Ovary (tissue), 9 donors: ENCODE data around the gene DNAJB11. TPM values are rescaled to one million over a fixed set of nuclear protein-coding genes. Genes with fewer than 3 reads are reported as not detected.

Experiments used
- DNase-seq, 5 donors: peaks; one replicate each; pipeline ENCODE4 v3.0.0-alpha.2; 2019 to 2020
- H3K27ac ChIP-seq, 2 donors: fragments of 200-600 bp; one replicate each; pipeline versions ENCODE4 v1.5.1 to v1.8.0; 2019 to 2022
- H3K27me3 ChIP-seq: fragments of 200-600 bp; one replicate; pipeline ENCODE4 v1.8.0; 2022
- H3K36me3 ChIP-seq: fragments of 200-600 bp; sonication (generic); one replicate; pipeline ENCODE4 v1.5.1; 2019
- H3K4me1 ChIP-seq: one replicate; pipeline ENCODE4 v1.8.1; 2013; ENCODE audit warnings: mild to moderate bottlenecking, moderate library complexity; ENCODE audit not compliant: insufficient read depth
- H3K4me3 ChIP-seq: fragments of 200-600 bp; sonication (generic); one replicate; pipeline ENCODE4 v1.5.1; 2017
- H3K9me3 ChIP-seq, 2 donors: fragments of 200-600 bp in 1 of 2; sonication (generic) in 1 of 2; one replicate each; pipeline versions ENCODE4 v1.5.1 to v1.8.1; 2013 to 2019; ENCODE audit warnings: mild to moderate bottlenecking in 1 of 2, moderate library complexity in 1 of 2
- CTCF ChIP-seq, 3 donors: fragments of 450-650 bp in 2 of 3; fragments of 200-600 bp in 1 of 3; IDR thresholded peaks; one replicate each; pipeline versions ENCODE4 v1.5.1 to v1.8.0; 2016 to 2022; ENCODE audit warnings: antibody characterized with exemption in 3 of 3, mild to moderate bottlenecking in 1 of 3
- EP300 ChIP-seq: sonication (generic); formaldehyde crosslinking; IDR thresholded peaks from one replicate; pipeline ENCODE4 v1.6.1; 2017; ENCODE audit warnings: antibody characterized with exemption
- POLR2A ChIP-seq: fragments of 450-650 bp; IDR thresholded peaks from one replicate; pipeline ENCODE4 v1.6.1; 2017; ENCODE audit warnings: antibody characterized with exemption, mild to moderate bottlenecking, moderate library complexity
- WGBS, 3 donors: extraction: QIAGEN DNeasy Blood & Tissue Kit in 1 of 3; methylation state at CpG; one replicate each; pipeline versions ENCODE4 v1.1.5 to v1.1.7; 2013 to 2017; 5-methylcytosine and 5-hydroxymethylcytosine counted together
- intact Hi-C, 4 donors: fragments of 100-400 bp; cut with DNase I; formaldehyde crosslinking; loops; one replicate each; pipeline versions ENCODE4 v1.11.0 to v1.15.1; 2022 to 2023
- polyA plus RNA-seq, 2 donors: library from polyadenylated mRNA; stranded (reverse); fragments of 200-250 nt in 1 of 2; fragments of 350-450 nt in 1 of 2; fragmentation: Illumina TruSeq in 1 of 2; extraction: RNeasy Lipid Tissue Mini Kit (QIAGEN cat#74804) in 1 of 2; gene quantifications; one replicate each; pipeline ENCODE4 v1.2.3, GENCODE V29; 2013 to 2014
- total RNA-seq, 7 donors: library from RNA; depleted of rRNA in 2 of 7; stranded (reverse); fragments of >200 nt in 2 of 7; fragmentation: NEBNext Ultra II Directional in 3 of 7; extraction: Animal tissue kit (Norgen Biotek cat#: 25700) in 3 of 7; gene quantifications; one replicate each; pipeline versions ENCODE4 v1.1.0 to v1.2.4, GENCODE V29; 2016 to 2023
- donor health status: DM: no; HTN: no; CAD: no; lungs with moderate emphysema.
- donor health status: DM: no; HTN: no; CAD: no.
- donor health status: Bipolar disorder and iron deficiency.
- donor health status: DM: yes; HTN: yes; CAD: no.
- donor health status: DM: no; HTN: no; CAD: no.
- donor health status: DM: yes; HTN: yes; CAD: no.

The DNAJB11 gene
- total and polyA plus RNA-seq, 9 donors, result 17.7 to 38.2 (median 23.8) TPM

- Histone ChIP-seq H3K27me3 (no peaks in the 10 kb centered on the region), H3K4me1 (no peaks in the 10 kb centered on the region), H3K27ac (no peak overlapping the region), H3K9me3 (no peaks in the 10 kb centered on the region), H3K36me3 (no peaks in the 10 kb centered on the region), H3K4me3 (no peak overlapping the region)
- intact Hi-C loops, result no loop called here
- no peak for DNase-seq
- 49 to 61% (median 56%) methylated on average over 5 of the region's 5 CpGs for WGBS, 3 donors
- no peak for TF ChIP-seq EP300
- no peak for TF ChIP-seq CTCF (IDR thresholded peaks at IDR 0.05)
- TF ChIP-seq POLR2A, result no peak
These were observed 19.5 kb downstream of the DNAJB11 start for GRCh38 chr3:186589856-186590579.

GRCh38 chr3:186590580-186591295, 20.2 kb downstream of the DNAJB11 start:
- intact Hi-C loops, result no loop called here
- Histone ChIP-seq H3K36me3 (no peaks in the 10 kb centered on the region), H3K27ac (no peak overlapping the region), H3K27me3 (no peaks in the 10 kb centered on the region), H3K9me3 (no peaks in the 10 kb centered on the region), H3K4me3 (no peak overlapping the region), H3K4me1 (no peaks in the 10 kb centered on the region)
- 65 to 76% (median 69%) methylated on average over 7 of the region's 7 CpGs for WGBS, 3 donors
- no peak for DNase-seq
- no peak for TF ChIP-seq CTCF (IDR thresholded peaks at IDR 0.05)

GRCh38 chr3:186592682-186593081, 22.2 kb downstream of the DNAJB11 start:
- Histone ChIP-seq H3K4me3 (no peak overlapping the region), H3K27me3 (no peaks in the 10 kb centered on the region), H3K4me1 (no peaks in the 10 kb centered on the region), H3K9me3 (no peaks in the 10 kb centered on the region), H3K27ac (no peak overlapping the region), H3K36me3 (no peaks in the 10 kb centered on the region)
- WGBS, 3 donors, result 91 to 93% (median 93%) methylated on average over 4 of the region's 4 CpGs
- TF ChIP-seq EP300 (no peak), POLR2A (no peak), CTCF (IDR thresholded peaks at IDR 0.05) (no peak)
- intact Hi-C loops, result no loop called here
- no peak for DNase-seq

GRCh38 chr3:186593862-186594261, 23.3 kb downstream of the DNAJB11 start:
- Histone ChIP-seq H3K27me3 (no peaks in the 10 kb centered on the region), H3K4me3 (no peak overlapping the region), H3K36me3 (no peaks in the 10 kb centered on the region), H3K27ac (no peak overlapping the region), H3K9me3 (no peaks in the 10 kb centered on the region), H3K4me1 (no peaks in the 10 kb centered on the region)
- TF ChIP-seq CTCF (IDR thresholded peaks at IDR 0.05), result no peak
- TF ChIP-seq POLR2A, result no peak
- TF ChIP-seq EP300, result no peak
- DNase-seq, result no peak
- intact Hi-C loops, result no loop called here
- WGBS, 3 donors, result 80 to 85% (median 84%) methylated on average over 3 of the region's 3 CpGs
